Measurements from ENCODE around the gene TPPP3. TPM values are rescaled to one million over a fixed set of nuclear protein-coding genes. Genes with fewer than 3 reads are reported as not detected.

Gene TPPP3
- total and polyA plus RNA-seq, 9 of the 15 experiments (the other 6 are each of a cell fraction or from before 2014, with no cell fraction given) = 0.13 to 0.50 (median 0.36) TPM; not detected in 2

- ATAC-seq (peak; percentile 40; the same call in 1 of the 3 replicates), FAIRE-seq (no peak), DNase-seq (ENCODE audit: extremely low read depth in 1 of 4, low spot score in 3 of 4) (no peak)
- Histone ChIP-seq H3K27ac (ENCODE audit: extremely low read depth, low read depth, low read length) (no peak overlapping the region), H3K79me2 (ENCODE audit: control insufficient read depth, insufficient read depth, low read length) (no peaks in the 10 kb centered on the region), H3K9me1 (ENCODE audit: control insufficient read depth, insufficient read depth, low read length) (no peaks in the 10 kb centered on the region), H3K4me3 (no peak overlapping the region), H4K20me1 (replicated peaks; ENCODE audit: control insufficient read depth, insufficient read depth, low read length) (no peaks in the 10 kb centered on the region; the same call in 1 of the 2 replicates), H3K4me1 (replicated peaks in 1 of 2; ENCODE audit: control insufficient read depth in 2 of 2, insufficient read depth in 2 of 2, low read length in 2 of 2) (peaks cover 2 to 9% of the 10 kb centered on the region in 2 experiments; a peak in 4 of 5 replicates), H3K9ac (ENCODE audit: insufficient read depth in 1 of 2, low read depth in 2 of 2, low read length in 2 of 2) (no peak overlapping the region), H3K9me3 (replicated peaks; ENCODE audit: control insufficient read depth, insufficient read depth, low read depth, low read length) (no peaks in the 10 kb centered on the region), H3K36me3 (ENCODE audit: control insufficient read depth, insufficient read depth, low read length) (no peaks in the 10 kb centered on the region), H3K4me2 (ENCODE audit: insufficient read depth, low read length) (no peak overlapping the region), H3K27me3 (ENCODE audit: control insufficient read depth in 2 of 2, insufficient read depth in 2 of 2, low read length in 2 of 2) (peaks cover 18 to 35% of the 10 kb centered on the region in 2 experiments), H2AFZ (ENCODE audit: low read depth, low read length) (no peak overlapping the region)
- in situ Hi-C loops (cut with MboI) = loop anchor here (25.0 kb wide), 1 partner anchor 458 kb away; the partner anchor contains the start of gene CES3
- 0% methylated on average over 3 of the region's 3 CpGs for WGBS (ENCODE audit: insufficient coverage, low coverage, missing lambda C conversion rate)
- POLR2A ChIA-PET = no interaction called here
- CTCF ChIA-PET (ENCODE audit: low intra/inter-chr PET ratio) = no interaction called here
- TF ChIP-seq SMAD3 (CRISPR knock-in tag; conservative IDR thresholded peaks at IDR 0.05) = no peak
- TF ChIP-seq CTCF (IDR thresholded peaks at IDR 0.05 in 2 of 3, conservative IDR thresholded peaks at IDR 0.05 in 1 of 3; ENCODE audit: insufficient read depth in 2 of 3, low read depth in 1 of 3, low read length in 3 of 3) = peak in 2 of 3 experiments; percentile 14 to 27; a peak in 2 of 6 replicates
- no peak for TF ChIP-seq FOXP1 (CRISPR knock-in tag; IDR thresholded peaks at IDR 0.05)
- TF ChIP-seq ATF3 (IDR thresholded peaks at IDR 0.05) = 0 out of 2 replicates have a peak, but pooled peaks have one; percentile 5
- no peak for TF ChIP-seq ATF3 (CRISPR knock-in tag; conservative IDR thresholded peaks at IDR 0.05)
- peak; percentile 39 to 61; a peak in 1 of 4 replicates for TF ChIP-seq KDM1A (IDR thresholded peaks at IDR 0.05)
- TF ChIP-seq RCOR1 (IDR thresholded peaks at IDR 0.05; ENCODE audit: borderline replicate concordance in 1 of 2, low read depth in 2 of 2, low read length in 2 of 2) = peak in 1 of 2 experiments; percentile 56; a peak in 2 of 4 replicates
- TF ChIP-seq MEIS2 (IDR thresholded peaks at IDR 0.05; ENCODE audit: partially characterized antibody) = peak; percentile 32
- no TSS peak for BruUV-seq (replicated peaks)
- intact Hi-C loops (cut with micrococcal nuclease) = loop anchor here (10.0 kb wide), 2 partner anchors 55 to 95 kb away; no protein-coding TSS in a partner anchor
These were observed 26.6 kb upstream of the TPPP3 start for GRCh38 chr16:67419931-67420330.

Measured in K562 (cell line).